ENCODE measurements around the gene SLC10A7. TPM values are rescaled to one million over a fixed set of nuclear protein-coding genes. Genes with fewer than 3 reads are reported as not detected.

The SLC10A7 gene
- total and polyA plus RNA-seq, 10 donors = 1.8 to 33.2 (median 18.4) TPM

GRCh38 chr4:146263793-146264192, 257.9 kb downstream of the SLC10A7 start:
- H3K27me3 ChIP-seq (replicated peaks in 1 of 7) = no peaks in the 10 kb centered on the region
- H3K36me3 ChIP-seq = peaks cover 0 to 8% (median 0%) of the 10 kb centered on the region in 6 donors
- TF ChIP-seq POLR2A (IDR thresholded peaks at IDR 0.05) = no peak
- no peak for TF ChIP-seq POLR2AphosphoS5 (IDR thresholded peaks at IDR 0.05)
- no peak for TF ChIP-seq CTCF (IDR thresholded peaks at IDR 0.05 in 8 of 11, conservative IDR thresholded peaks at IDR 0.05 in 3 of 11)
- no peaks in the 10 kb centered on the region for H3K9me3 ChIP-seq
- DNase-seq = no peak
- no peak overlapping the region for H3K27ac ChIP-seq
- intact Hi-C loops (cut with DNase I; ENCODE audit: low total_unique reads) = no loop called here
- H3K4me3 ChIP-seq = no peak overlapping the region
- no peaks in the 10 kb centered on the region for H3K4me1 ChIP-seq

- intact Hi-C loops (cut with DNase I; ENCODE audit: low total_unique reads) = no loop called here
- TF ChIP-seq POLR2AphosphoS5 (IDR thresholded peaks at IDR 0.05) (no peak), POLR2A (IDR thresholded peaks at IDR 0.05) (no peak), CTCF (IDR thresholded peaks at IDR 0.05 in 8 of 11, conservative IDR thresholded peaks at IDR 0.05 in 3 of 11) (no peak)
Observed at GRCh38 chr4:146261041-146261440, 260.7 kb downstream of the SLC10A7 start.

DNA sequence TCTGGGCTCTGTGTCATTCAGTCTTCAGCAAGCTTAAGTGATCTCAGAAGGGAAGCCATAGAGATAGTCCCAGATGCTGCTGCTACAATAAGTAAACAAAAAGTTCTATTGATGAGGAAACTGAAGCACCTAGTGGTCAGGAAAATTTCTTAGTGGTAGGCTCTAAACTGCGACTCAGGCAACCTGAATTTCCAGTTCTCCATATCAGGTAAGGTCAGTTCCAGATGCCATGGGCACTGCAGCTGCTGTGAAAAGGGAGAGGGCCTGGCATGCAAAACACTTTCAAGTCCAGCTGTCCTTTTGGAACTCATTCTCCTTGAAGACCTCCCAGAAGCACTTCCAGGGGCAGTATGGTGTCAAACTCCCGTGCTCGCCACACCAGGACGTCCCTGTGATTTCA, 261.2 kb downstream of the SLC10A7 start:
- Histone ChIP-seq H3K27me3 (replicated peaks in 1 of 7) (no peaks in the 10 kb centered on the region), H3K4me3 (no peak overlapping the region), H3K4me1 (peaks cover 0 to 9% (median 0%) of the 10 kb centered on the region in 6 donors), H3K9me3 (no peaks in the 10 kb centered on the region), H3K27ac (no peak overlapping the region), H3K36me3 (peaks cover 0 to 34% (median 0%) of the 10 kb centered on the region in 6 donors)
- no peak for TF ChIP-seq CTCF (IDR thresholded peaks at IDR 0.05 in 8 of 11, conservative IDR thresholded peaks at IDR 0.05 in 3 of 11)
- no peak for TF ChIP-seq POLR2AphosphoS5 (IDR thresholded peaks at IDR 0.05)
- TF ChIP-seq POLR2A (IDR thresholded peaks at IDR 0.05) = no peak
- DNase-seq = no peak
- intact Hi-C loops (cut with DNase I; ENCODE audit: low total_unique reads) = no loop called here
- WGBS, 5 donors = 92 to 96% (median 95%) methylated on average over 4 of the region's 4 CpGs

More at GRCh38 chr4:146261041-146261440, 260.7 kb downstream of the SLC10A7 start:
- Histone ChIP-seq H3K27ac (no peak overlapping the region), H3K27me3 (replicated peaks in 1 of 7) (no peaks in the 10 kb centered on the region), H3K4me3 (no peak overlapping the region), H3K36me3 (peaks cover 0 to 32% (median 0%) of the 10 kb centered on the region in 6 donors), H3K9me3 (no peaks in the 10 kb centered on the region), H3K4me1 (peaks cover 0 to 5% (median 0%) of the 10 kb centered on the region in 6 donors)
- no peak for DNase-seq
- 84 to 97% (median 93%) methylated on average over 2 of the region's 2 CpGs for WGBS, 5 donors

DNA sequence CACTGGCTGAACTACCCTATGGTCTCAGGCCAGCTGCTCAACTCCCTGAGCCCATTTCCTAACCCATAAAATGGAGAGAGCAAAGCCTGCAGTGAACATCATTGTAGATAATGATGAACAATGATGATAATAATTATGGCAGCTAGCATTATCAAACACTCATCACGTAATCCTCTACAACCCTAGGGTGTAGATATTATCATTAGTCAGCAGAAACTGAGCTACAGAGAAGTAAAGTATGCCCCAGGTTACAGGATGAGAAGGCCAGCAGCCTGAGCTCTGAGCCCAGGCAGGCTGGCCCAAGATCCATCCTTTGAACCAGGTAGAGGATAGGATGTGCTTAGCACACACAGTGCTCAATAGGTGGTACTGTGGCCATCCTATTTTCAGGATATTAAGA, 264.2 kb downstream of the SLC10A7 start:
- TF ChIP-seq POLR2A (IDR thresholded peaks at IDR 0.05) = no peak
- TF ChIP-seq CTCF (IDR thresholded peaks at IDR 0.05 in 8 of 11, conservative IDR thresholded peaks at IDR 0.05 in 3 of 11) = no peak
- no peak for TF ChIP-seq POLR2AphosphoS5 (IDR thresholded peaks at IDR 0.05)

More for the DNA sequence above, 264.2 kb downstream of the SLC10A7 start:
- intact Hi-C loops (cut with DNase I; ENCODE audit: low total_unique reads) = no loop called here
- H3K27me3 ChIP-seq (replicated peaks in 1 of 7) = no peaks in the 10 kb centered on the region
- peaks cover 0 to 9% (median 0%) of the 10 kb centered on the region in 6 donors for H3K4me1 ChIP-seq
- no peak overlapping the region for H3K27ac ChIP-seq
- 93 to 100% (median 97%) methylated on average over 1 of the region's 1 CpG for WGBS, 5 donors
- peaks cover 0 to 29% (median 0%) of the 10 kb centered on the region in 6 donors for H3K36me3 ChIP-seq
- no peaks in the 10 kb centered on the region for H3K9me3 ChIP-seq
- DNase-seq = no peak
- H3K4me3 ChIP-seq = no peak overlapping the region
